PC-9 (cell line): ENCODE results near the gene BDH1. TPM values are rescaled to one million over a fixed set of nuclear protein-coding genes. Genes with fewer than 3 reads are reported as not detected.
A peak's percentile ranks its signal among the peaks of the same experiment; 100 is the strongest.
"Not testable (repeated sequence)": the region's sequence is repeated elsewhere in the genome, so short reads cannot be mapped to it uniquely, and the experiment has no call there.

Experiments used
- BruUV-seq: library from RNA; stranded (reverse); fragments of 400-500 nt; replicated peaks from 2 replicates; lab custom pipeline; 2021; lab: Mats Ljungman, UMichigan
- CTCF ChIA-PET: fragments of 300-600 bp; sonication (Branson Sonifier 250); formaldehyde crosslinking; loops from one replicate; lab custom pipeline; 2022; ENCODE audit warnings: antibody characterized with exemption; lab: Charles Lee
- POLR2A ChIA-PET: fragments of 300-600 bp; sonication (Branson Sonifier 250); formaldehyde crosslinking; loops from one replicate; lab custom pipeline; 2022; ENCODE audit warnings: antibody characterized with exemption; ENCODE audit not compliant: unreplicated experiment; lab: Charles Lee
- DNase-seq, 2 experiments: peaks; one replicate each; pipeline versions ENCODE4 v3.0.0 to v3.0.0-alpha.2; 2015 to 2022; ENCODE audit warnings: mixed read lengths in 1 of 2
- H2AFZ ChIP-seq: fragments of 200-600 bp; sonication (generic); 2 replicates; pipeline ENCODE4 v1.8.1; 2017; ENCODE audit warnings: antibody characterized with exemption
- H3F3A ChIP-seq: fragments of 200-600 bp; sonication (generic); 2 replicates; pipeline ENCODE4 v1.8.1; 2017; ENCODE audit warnings: antibody characterized with exemption, mild to moderate bottlenecking, low read depth; ENCODE audit not compliant: insufficient read depth
- H3K27ac ChIP-seq: fragments of 200-600 bp; sonication (generic); 2 replicates; pipeline ENCODE4 v1.6.1; 2016; ENCODE audit warnings: mixed run types
- H3K27me3 ChIP-seq: fragments of 200-600 bp; sonication (generic); 2 replicates; pipeline ENCODE4 v1.6.1; 2016; ENCODE audit warnings: low read depth, mixed run types; ENCODE audit not compliant: insufficient read depth
- H3K36me3 ChIP-seq: fragments of 200-600 bp; sonication (generic); 2 replicates; pipeline ENCODE4 v1.6.1; 2016; ENCODE audit warnings: low read depth, mixed run types
- H3K4me1 ChIP-seq: fragments of 200-600 bp; sonication (generic); replicated peaks from 2 replicates; pipeline ENCODE4 v1.6.1; 2016; ENCODE audit warnings: mixed run types; ENCODE audit not compliant: insufficient read depth
- H3K4me2 ChIP-seq: fragments of 200-600 bp; sonication (generic); 2 replicates; pipeline ENCODE4 v1.6.1; 2017; ENCODE audit warnings: mixed run types
- H3K4me3 ChIP-seq: fragments of 200-600 bp; sonication (generic); 2 replicates; pipeline ENCODE4 v1.6.1; 2016; ENCODE audit warnings: mixed run types
- H3K79me2 ChIP-seq: fragments of 200-600 bp; sonication (generic); 2 replicates; pipeline ENCODE4 v1.6.1; 2017; ENCODE audit warnings: low read depth, mixed run types
- H3K9me2 ChIP-seq: fragments of 200-600 bp; sonication (generic); 2 replicates; pipeline ENCODE4 v1.8.1; 2017; ENCODE audit warnings: mild to moderate bottlenecking; ENCODE audit not compliant: insufficient read depth
- H3K9me3 ChIP-seq: fragments of 200-600 bp; sonication (generic); 2 replicates; pipeline ENCODE4 v1.8.1; 2016; ENCODE audit warnings: low read depth; ENCODE audit not compliant: insufficient read depth
- H4K20me1 ChIP-seq: fragments of 200-600 bp; sonication (generic); 2 replicates; pipeline ENCODE4 v1.8.1; 2017; ENCODE audit not compliant: insufficient read depth
- CTCF ChIP-seq: fragments of 200-600 bp; sonication (generic); conservative IDR thresholded peaks from 2 replicates; pipeline ENCODE4 v1.6.1; 2017; ENCODE audit warnings: mixed run types, antibody characterized with exemption, mild to moderate bottlenecking, moderate library complexity
- EZH2 ChIP-seq: fragments of 200-600 bp; sonication (generic); IDR thresholded peaks from 2 replicates; pipeline ENCODE4 v1.8.0; 2017; ENCODE audit warnings: antibody characterized with exemption, low read depth
- intact Hi-C: fragments of 100-400 bp; cut with micrococcal nuclease; formaldehyde crosslinking; loops from one replicate; pipeline ENCODE4 v1.10.0; 2022; ENCODE audit not compliant: unreplicated experiment
- total RNA-seq: library from RNA; stranded (reverse); gene quantifications from 2 replicates; pipeline ENCODE4 v1.2.3, GENCODE V29; 2021

The BDH1 gene
- total RNA-seq, 1 experiment from 2014 or later, result 55.1 TPM

- intact Hi-C loops, result loop anchor here (1.0 to 2.0 kb wide), 2 partner anchors 24 to 38 kb away; partner anchors contain the start of gene BDH1
- not testable (repeated sequence) for H3K9me3 ChIP-seq, DNase-seq, H4K20me1 ChIP-seq, H3K27me3 ChIP-seq, H3K9me2 ChIP-seq, H3K36me3 ChIP-seq, H3K79me2 ChIP-seq, BruUV-seq, H2AFZ ChIP-seq
- ChIA-PET POLR2A (interaction anchor here (0.6 to 0.7 kb wide), 7 partner anchors 10 to 486 kb away, joined by 3 to 15 read pairs (median 5); no protein-coding TSS in a partner anchor), CTCF (interaction anchor here (0.5 kb wide), 1 partner anchor 288 kb away, joined by 10 read pairs; no protein-coding TSS in a partner anchor)
- Histone ChIP-seq H3K4me3 (peak overlapping the region; percentile 33; the same call in 1 of the 2 replicates), H3K4me2 (peak overlapping the region; percentile 79), H3F3A (peaks cover 18% of the 10 kb centered on the region; the same call in 1 of the 2 replicates), H3K4me1 (peaks cover 22% of the 10 kb centered on the region), H3K27ac (peak overlapping the region; percentile 73)
These were observed 38.7 kb downstream of the BDH1 start for GRCh38 chr3:197516890-197517606.

- no peaks in the 10 kb centered on the region for H3K36me3 ChIP-seq
- POLR2A ChIA-PET, result interaction anchor here (0.6 to 0.7 kb wide), 8 partner anchors 10 to 485 kb away, joined by 3 to 21 read pairs (median 6); no protein-coding TSS in a partner anchor
- TF ChIP-seq CTCF, result no peak
- no peak for TF ChIP-seq EZH2
- H3K79me2 ChIP-seq, result no peaks in the 10 kb centered on the region
- no peak overlapping the region for H2AFZ ChIP-seq
- peak overlapping the region; percentile 33; the same call in 1 of the 2 replicates for H3K4me3 ChIP-seq
- BruUV-seq, result no TSS peak
- CTCF ChIA-PET, result interaction anchor here (0.5 kb wide), 1 partner anchor 287 kb away, joined by 10 read pairs; no protein-coding TSS in a partner anchor
- H3K27me3 ChIP-seq, result no peaks in the 10 kb centered on the region
- intact Hi-C loops, result loop anchor here (1.0 to 2.0 kb wide), 2 partner anchors 25 to 38 kb away; partner anchors contain the start of gene BDH1
- H3K4me2 ChIP-seq, result peak overlapping the region; percentile 79
- no peaks in the 10 kb centered on the region for H4K20me1 ChIP-seq
- H3K4me1 ChIP-seq, result peaks cover 20% of the 10 kb centered on the region
- peaks cover 18% of the 10 kb centered on the region; the same call in 1 of the 2 replicates for H3F3A ChIP-seq
- H3K9me2 ChIP-seq, result no peaks in the 10 kb centered on the region
- H3K27ac ChIP-seq, result peak overlapping the region; percentile 73
- H3K9me3 ChIP-seq, result no peaks in the 10 kb centered on the region
- DNase-seq, result peak; percentile 91 to 98
These were observed 39.3 kb downstream of the BDH1 start for GRCh38 chr3:197516517-197516889.

DNA sequence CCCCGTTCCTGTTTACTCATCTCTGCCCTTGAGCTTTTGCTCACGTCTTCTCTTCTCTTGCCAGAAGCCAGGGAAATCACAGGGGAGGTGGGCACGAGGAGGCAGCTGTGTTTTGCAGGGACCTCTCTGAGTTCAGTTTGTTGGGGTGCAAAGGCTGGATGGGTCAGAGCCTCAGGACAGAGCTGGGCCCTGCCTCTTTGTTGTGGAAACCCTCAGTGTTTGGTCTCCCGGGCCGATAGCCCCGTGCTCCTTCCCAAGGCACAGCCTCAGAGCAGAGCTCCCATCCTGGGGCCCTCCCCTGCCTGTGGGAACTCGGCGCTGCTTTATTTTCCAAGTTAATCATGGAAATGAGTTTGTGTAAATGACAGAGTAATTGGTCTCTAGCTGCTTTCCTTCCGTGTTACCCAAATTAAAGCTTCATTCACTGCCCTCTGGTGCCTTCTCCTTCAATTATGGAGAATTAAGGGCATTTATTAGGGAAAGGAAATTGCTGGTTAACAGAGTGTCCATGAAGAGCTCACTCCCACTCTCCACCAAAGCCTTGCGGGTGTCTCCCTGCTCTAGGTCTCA, 40.9 kb downstream of the BDH1 start:
- H3K4me2 ChIP-seq, result no peak overlapping the region
- DNase-seq, result no peak
- H3F3A ChIP-seq, result peaks cover 14% of the 10 kb centered on the region; the same call in 1 of the 2 replicates
- BruUV-seq, result no TSS peak
- intact Hi-C loops, result no loop called here
- no peaks in the 10 kb centered on the region for H3K27me3 ChIP-seq
- CTCF ChIA-PET, result no interaction called here
- POLR2A ChIA-PET, result interaction anchor here (0.6 kb wide), 1 partner anchor 15 kb away, joined by 3 read pairs; no protein-coding TSS in a partner anchor
- H4K20me1 ChIP-seq, result no peaks in the 10 kb centered on the region
- no peaks in the 10 kb centered on the region for H3K9me3 ChIP-seq
- no peak overlapping the region for H3K4me3 ChIP-seq
- H3K27ac ChIP-seq, result no peak overlapping the region
- peaks cover 14% of the 10 kb centered on the region for H3K4me1 ChIP-seq
- H3K79me2 ChIP-seq, result no peaks in the 10 kb centered on the region
- no peaks in the 10 kb centered on the region for H3K9me2 ChIP-seq
- TF ChIP-seq EZH2 (no peak), CTCF (no peak)
- H3K36me3 ChIP-seq, result no peaks in the 10 kb centered on the region
- H2AFZ ChIP-seq, result no peak overlapping the region
